NCI-H1436 (cell line): ENCODE data around the gene PDCL3.

Experiments used
- DNase-seq: peaks from one replicate; lab custom pipeline; 2025; lab: John Stamatoyannopoulos, UW

The PDCL3 gene

DNA sequence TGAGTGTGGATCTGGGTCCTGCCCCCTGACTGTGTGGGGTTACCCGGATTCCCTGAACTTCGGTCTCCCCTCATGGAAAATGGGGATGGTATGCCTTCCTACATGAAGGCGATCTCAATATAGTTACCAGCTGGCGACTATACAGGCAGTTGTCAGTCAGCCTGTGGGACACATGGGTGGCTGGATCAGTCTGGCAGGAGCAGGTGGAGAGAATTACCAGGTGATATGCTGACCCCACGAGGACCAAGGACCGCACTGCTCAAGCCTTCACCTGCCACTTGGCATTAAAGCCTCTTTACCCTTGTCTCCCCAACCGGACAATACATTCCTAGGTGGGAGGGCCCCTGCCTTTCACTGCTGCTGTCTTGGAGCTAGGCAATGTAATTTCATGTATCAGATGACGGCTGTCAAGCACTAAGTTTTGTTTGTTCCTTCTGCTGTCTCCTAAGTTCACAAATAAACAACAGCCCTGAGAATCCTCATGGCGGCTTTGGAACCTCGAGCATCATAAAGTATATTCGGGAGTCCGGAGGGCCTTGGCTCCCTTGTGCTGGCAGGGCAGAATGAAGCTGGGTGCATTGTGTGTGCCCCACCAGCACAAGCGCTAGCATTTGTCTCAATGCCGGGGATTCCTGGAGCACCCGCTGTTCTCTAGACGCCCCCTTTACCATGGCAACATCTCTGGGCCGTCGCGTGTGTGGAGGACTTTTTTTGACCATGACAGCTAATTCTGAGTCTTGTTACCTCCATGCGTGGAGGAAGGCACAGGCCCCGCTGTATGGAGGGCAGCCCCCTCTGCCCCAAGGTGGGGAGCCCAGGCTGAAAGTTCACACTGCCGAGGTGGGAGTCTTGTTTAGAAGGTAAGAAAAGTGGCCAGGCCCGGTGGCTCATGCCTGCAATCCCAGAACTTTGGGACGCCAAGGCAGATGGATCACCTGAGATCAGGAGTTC is 48.6 kb downstream of the PDCL3 start:
- DNase-seq: no peak

DNA sequence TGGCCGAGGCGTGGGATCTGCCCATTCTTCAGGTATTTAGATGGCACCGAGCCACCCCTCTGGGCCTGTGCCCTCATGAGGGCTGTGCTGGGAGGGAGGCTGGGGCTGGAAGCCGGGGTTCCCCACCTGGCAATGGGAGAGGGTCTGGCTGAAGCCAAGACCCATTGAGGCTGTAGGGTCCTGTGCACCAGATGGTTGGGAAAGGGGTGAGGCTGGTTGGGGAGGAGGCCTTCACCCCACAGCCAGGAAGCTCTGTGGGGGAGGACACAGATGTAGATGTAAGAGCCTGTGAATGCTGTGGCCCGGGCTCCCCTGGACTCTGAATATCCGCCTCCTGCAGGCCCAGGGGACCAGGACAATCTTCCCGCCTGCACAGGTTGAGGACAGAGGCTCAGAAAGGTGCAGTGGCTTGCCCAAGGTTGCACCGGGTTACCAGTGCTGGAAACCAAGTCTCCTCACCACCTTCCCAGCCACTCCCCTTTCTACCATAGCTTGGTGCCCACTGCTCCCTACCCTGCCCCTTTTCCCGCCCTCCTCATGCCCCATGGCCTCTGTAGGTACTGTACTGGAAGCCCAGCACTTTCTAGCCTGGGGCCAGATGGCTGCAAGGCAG is 49.7 kb downstream of the PDCL3 start:
- no peak for DNase-seq

- DNase-seq: no peak
Observed at GRCh38 chr2:100613719-100614118, 50.9 kb downstream of the PDCL3 start.

- no peak for DNase-seq
Observed at GRCh38 chr2:100614455-100615000, 51.7 kb downstream of the PDCL3 start.

DNA sequence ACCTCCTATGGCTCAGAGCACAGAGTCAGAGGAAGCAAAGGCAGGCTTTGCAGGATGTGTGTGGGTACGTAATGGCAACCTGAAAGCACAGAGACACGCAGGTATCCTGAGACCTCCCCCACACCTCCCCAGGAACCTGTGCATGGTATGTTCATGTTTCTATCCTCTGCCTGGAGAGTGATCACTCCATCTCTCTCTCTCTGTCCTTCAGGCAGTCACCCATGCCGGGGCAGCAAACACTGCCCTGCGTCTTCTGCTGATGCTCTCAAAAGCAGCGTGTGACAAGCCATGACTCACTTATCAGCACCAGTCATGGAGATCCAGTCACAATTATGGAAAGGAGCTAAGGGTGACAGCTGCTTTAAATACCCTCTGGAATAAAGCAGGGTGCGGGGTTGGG is 52.7 kb downstream of the PDCL3 start:
- no peak for DNase-seq

DNA sequence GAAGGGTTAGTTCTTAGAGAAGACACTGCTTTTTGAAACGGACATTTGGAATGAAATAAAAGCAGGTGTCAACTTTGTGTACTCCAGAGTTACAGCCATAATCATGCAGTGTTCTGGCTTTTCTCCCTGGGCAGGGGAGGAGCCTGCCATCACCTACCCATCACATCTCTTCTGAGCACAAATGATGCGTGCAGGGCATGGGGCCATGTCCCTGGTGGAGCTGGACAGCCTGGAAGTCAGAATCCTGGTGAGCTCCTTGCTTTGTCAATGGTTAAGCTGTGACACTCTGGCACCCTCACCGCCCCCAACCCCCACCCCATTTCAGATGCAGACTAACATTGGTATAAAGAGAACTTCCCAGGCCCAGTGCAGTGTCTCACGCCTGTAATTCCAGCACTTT is 53.1 kb downstream of the PDCL3 start:
- DNase-seq: no peak

GRCh38 chr2:100616841-100617390 is 54.1 kb downstream of the PDCL3 start:
- DNase-seq: no peak

GRCh38 chr2:100619951-100620350 is 57.2 kb downstream of the PDCL3 start:
- DNase-seq: no peak

GRCh38 chr2:100620481-100620880 is 57.7 kb downstream of the PDCL3 start:
- DNase-seq: no peak

GRCh38 chr2:100621371-100621951 is 58.7 kb downstream of the PDCL3 start:
- no peak for DNase-seq

GRCh38 chr2:100623033-100623715 is 60.4 kb downstream of the PDCL3 start:
- no peak for DNase-seq

- DNase-seq: no peak
Observed at GRCh38 chr2:100623930-100624329, 61.1 kb downstream of the PDCL3 start.

GRCh38 chr2:100624536-100624935 is 61.7 kb downstream of the PDCL3 start:
- DNase-seq: no peak

DNA sequence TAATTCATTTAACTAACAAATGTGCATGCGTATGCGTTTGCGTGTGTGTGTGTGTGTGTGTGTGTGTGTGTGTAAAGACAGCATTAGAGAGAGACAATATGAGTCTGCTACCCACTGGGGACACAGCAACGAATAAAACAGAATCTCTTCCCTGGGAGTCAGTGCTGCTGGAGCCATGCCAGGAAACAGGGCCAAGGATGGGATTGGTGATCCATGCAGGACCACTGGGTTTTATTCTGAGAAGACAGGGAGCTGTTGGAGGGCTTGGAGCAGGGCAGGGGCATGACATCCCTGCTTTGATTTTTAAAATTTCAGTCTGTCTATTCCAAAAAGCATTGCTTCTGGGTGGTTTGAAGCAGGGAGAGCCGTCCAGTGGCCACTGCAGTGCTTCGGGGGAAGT is 62.9 kb downstream of the PDCL3 start:
- no peak for DNase-seq
